SH-SY5Y (cell line): ENCODE data around the gene FLNB.

Source experiments
- GATA2 ChIP-seq: IDR thresholded peaks from 2 replicates; pipeline ENCODE4 v1.6.1; 2011; ENCODE audit warnings: mild to moderate bottlenecking, low read depth, low read length
- GATA3 ChIP-seq: IDR thresholded peaks from 2 replicates; pipeline ENCODE4 v1.6.1; 2011; ENCODE audit warnings: low read depth, mild to moderate bottlenecking, low read length, moderate library complexity

GRCh38 chr3:58173029-58173668 is 164.9 kb downstream of the FLNB start:
- TF ChIP-seq GATA2 = no peak
- no peak for TF ChIP-seq GATA3
